ENCODE measurements around the gene ADGRV1.

Gene ADGRV1

GRCh38 chr5:91079037-91079436, 520.4 kb downstream of the ADGRV1 start:
- TF ChIP-seq CTCF (IDR thresholded peaks at IDR 0.05; ENCODE audit: low read depth, low read length, missing control alignments) = no peak
- DNase-seq (ENCODE audit: extremely low read depth, low read depth) = no peak
- H3K4me3 ChIP-seq (replicated peaks; ENCODE audit: low read depth, low read length) = no peak overlapping the region

- no peak overlapping the region for H3K4me3 ChIP-seq (replicated peaks; ENCODE audit: low read depth, low read length)
- TF ChIP-seq CTCF (IDR thresholded peaks at IDR 0.05; ENCODE audit: low read depth, low read length, missing control alignments) = no peak
- no peak for DNase-seq (ENCODE audit: extremely low read depth, low read depth)
Measured at GRCh38 chr5:91089758-91090157, 531.2 kb downstream of the ADGRV1 start.

GRCh38 chr5:91090995-91091394, 532.4 kb downstream of the ADGRV1 start:
- TF ChIP-seq CTCF (IDR thresholded peaks at IDR 0.05; ENCODE audit: low read depth, low read length, missing control alignments) = no peak
- no peak overlapping the region for H3K4me3 ChIP-seq (replicated peaks; ENCODE audit: low read depth, low read length)
- no peak for DNase-seq (ENCODE audit: extremely low read depth, low read depth)

- no peak overlapping the region for H3K4me3 ChIP-seq (replicated peaks; ENCODE audit: low read depth, low read length)
- DNase-seq (ENCODE audit: extremely low read depth, low read depth) = no peak
- TF ChIP-seq CTCF (IDR thresholded peaks at IDR 0.05; ENCODE audit: low read depth, low read length, missing control alignments) = no peak
Measured at GRCh38 chr5:91091471-91092234, 533.1 kb downstream of the ADGRV1 start.

- no peak overlapping the region for H3K4me3 ChIP-seq (replicated peaks; ENCODE audit: low read depth, low read length)
- DNase-seq (ENCODE audit: extremely low read depth, low read depth) = no peak
- no peak for TF ChIP-seq CTCF (IDR thresholded peaks at IDR 0.05; ENCODE audit: low read depth, low read length, missing control alignments)
Measured at GRCh38 chr5:91092859-91093783, 534.5 kb downstream of the ADGRV1 start.

- no peak overlapping the region for H3K4me3 ChIP-seq (replicated peaks; ENCODE audit: low read depth, low read length)
- TF ChIP-seq CTCF (IDR thresholded peaks at IDR 0.05; ENCODE audit: low read depth, low read length, missing control alignments) = no peak
- DNase-seq (ENCODE audit: extremely low read depth, low read depth) = no peak
Measured at GRCh38 chr5:91095313-91095712, 536.7 kb downstream of the ADGRV1 start.
